MM.1S (cell line): ENCODE measurements around the gene CREG1.

Experiments used
- DNase-seq: peaks from one replicate; pipeline ENCODE4 v3.0.0-alpha.2; 2015
- H2AFZ ChIP-seq: fragments of 300-600 bp; sonication (generic); 2 replicates; pipeline ENCODE4 v1.6.0; 2016; ENCODE audit warnings: antibody characterized with exemption, low read length
- H3F3A ChIP-seq: fragments of 300-600 bp; sonication (generic); 2 replicates; pipeline ENCODE4 v1.6.1; 2016; ENCODE audit warnings: mild to moderate bottlenecking, antibody characterized with exemption, low read length, moderate library complexity, mixed read lengths; ENCODE audit not compliant: insufficient read depth
- H3K27ac ChIP-seq: fragments of 300-600 bp; sonication (generic); 2 replicates; pipeline ENCODE4 v1.5.1; 2016; ENCODE audit warnings: mild to moderate bottlenecking, low read length
- H3K27me3 ChIP-seq: fragments of 300-600 bp; sonication (generic); replicated peaks from 2 replicates; pipeline ENCODE4 v1.6.0; 2016; ENCODE audit warnings: low read length; ENCODE audit not compliant: insufficient read depth
- H3K36me3 ChIP-seq: fragments of 300-600 bp; sonication (generic); replicated peaks from 2 replicates; pipeline ENCODE4 v1.6.1; 2016; ENCODE audit warnings: mild to moderate bottlenecking, low read length, mixed read lengths; ENCODE audit not compliant: insufficient read depth
- H3K4me1 ChIP-seq: fragments of 300-600 bp; sonication (generic); 2 replicates; pipeline ENCODE4 v1.6.1; 2016; ENCODE audit warnings: low read length, mixed read lengths
- H3K4me2 ChIP-seq: fragments of 300-600 bp; sonication (generic); 2 replicates; pipeline ENCODE4 v1.6.0; 2016; ENCODE audit warnings: low read depth, low read length
- H3K4me3 ChIP-seq: fragments of 300-600 bp; sonication (generic); 2 replicates; pipeline ENCODE4 v1.5.1; 2016; ENCODE audit warnings: low read length, mixed read lengths
- H3K79me2 ChIP-seq: fragments of 300-600 bp; sonication (generic); 2 replicates; pipeline ENCODE4 v1.6.1; 2016; ENCODE audit warnings: mixed run types, low read length, mixed read lengths
- H3K9ac ChIP-seq: fragments of 300-600 bp; sonication (generic); 2 replicates; pipeline ENCODE4 v1.6.1; 2016; ENCODE audit warnings: low read length, mixed read lengths
- H3K9me2 ChIP-seq: fragments of 300-600 bp; sonication (generic); replicated peaks from 2 replicates; pipeline ENCODE4 v1.6.1; 2016; ENCODE audit warnings: mild to moderate bottlenecking, low read length, mixed read lengths; ENCODE audit not compliant: insufficient read depth
- H3K9me3 ChIP-seq: fragments of 300-600 bp; sonication (generic); replicated peaks from 2 replicates; pipeline ENCODE4 v1.6.1; 2016; ENCODE audit warnings: mild to moderate bottlenecking, low read length, mixed read lengths; ENCODE audit not compliant: insufficient read depth
- H4K20me1 ChIP-seq: fragments of 300-600 bp; sonication (generic); 2 replicates; pipeline ENCODE4 v1.6.1; 2016; ENCODE audit warnings: mild to moderate bottlenecking, low read length, moderate library complexity, mixed read lengths; ENCODE audit not compliant: insufficient read depth
- CTCF ChIP-seq: fragments of 300-600 bp; sonication (generic); IDR thresholded peaks from 2 replicates; pipeline ENCODE4 v1.5.1; 2016; ENCODE audit warnings: antibody characterized with exemption, low read length, mixed read lengths
- EZH2 ChIP-seq: fragments of 300-600 bp; sonication (generic); optimal IDR thresholded peaks from 2 replicates; pipeline ENCODE3; 2017; ENCODE audit warnings: low read depth, mild to moderate bottlenecking, antibody characterized with exemption, low read length, mixed read lengths
- EZH2phosphoT487 ChIP-seq: fragments of 300-600 bp; sonication (generic); IDR thresholded peaks from 2 replicates; pipeline ENCODE4 v1.6.1; 2018; ENCODE audit warnings: antibody characterized with exemption, low read length

CREG1 gene

DNA sequence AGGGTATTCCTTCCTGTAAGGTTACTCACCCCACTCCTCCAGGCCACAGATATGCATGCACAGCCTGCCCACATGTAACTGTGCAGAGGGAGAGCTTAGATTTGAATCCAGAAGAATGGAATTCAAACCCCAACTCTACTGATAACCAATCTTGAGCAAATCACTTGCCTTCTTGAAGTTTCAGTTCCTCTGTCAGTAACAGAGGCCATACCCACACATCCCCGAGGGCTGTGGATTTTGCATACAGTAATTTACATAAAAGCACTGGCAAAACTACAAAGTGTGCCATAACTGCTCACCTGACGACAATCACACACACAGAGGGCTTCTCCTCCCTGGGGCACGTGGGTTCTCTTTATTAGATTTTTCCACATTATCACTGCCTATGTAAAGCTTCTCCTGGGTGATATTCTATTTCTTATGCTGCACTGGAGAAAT, 53.9 kb downstream of the CREG1 start:
- Histone ChIP-seq H3K4me1 (peaks cover 22% of the 10 kb centered on the region), H3K9me3 (no peaks in the 10 kb centered on the region), H3K9me2 (no peaks in the 10 kb centered on the region), H3K36me3 (no peaks in the 10 kb centered on the region), H3K79me2 (no peaks in the 10 kb centered on the region), H3K4me3 (no peak overlapping the region; the same call in 1 of the 2 replicates), H3K4me2 (peak overlapping the region; percentile 56), H3K27ac (peak overlapping the region; percentile 37; the same call in 1 of the 2 replicates), H4K20me1 (no peaks in the 10 kb centered on the region), H3K27me3 (no peaks in the 10 kb centered on the region), H3K9ac (peak overlapping the region; percentile 1; the same call in 1 of the 2 replicates), H2AFZ (peak overlapping the region; percentile 4; the same call in 1 of the 2 replicates), H3F3A (peaks cover 18% of the 10 kb centered on the region)
- TF ChIP-seq EZH2phosphoT487 (no peak), CTCF (no peak), EZH2 (no peak)
- peak; percentile 87 for DNase-seq

DNA sequence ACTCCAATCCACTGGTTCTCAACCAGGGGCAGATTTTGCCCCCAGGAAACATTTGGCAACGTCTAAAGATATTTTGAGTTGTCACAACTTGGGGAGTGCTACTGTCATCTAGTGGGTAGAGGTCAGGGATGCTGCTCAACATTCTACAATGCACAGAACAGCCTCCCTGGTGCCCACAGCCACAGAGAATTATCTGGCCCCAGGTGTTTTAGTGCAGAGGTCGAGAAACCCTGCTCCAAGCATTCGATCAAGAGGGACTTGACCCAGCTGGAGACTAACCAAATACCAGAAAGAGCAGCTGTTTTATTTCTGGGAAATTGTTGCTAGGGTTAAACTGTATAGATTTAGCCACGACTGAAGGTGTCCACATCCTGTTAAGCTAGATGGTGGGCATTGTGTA, 54.5 kb downstream of the CREG1 start:
- Histone ChIP-seq H3K36me3 (no peaks in the 10 kb centered on the region), H3K27ac (peak overlapping the region; percentile 37; the same call in 1 of the 2 replicates), H3K9me2 (no peaks in the 10 kb centered on the region), H3K4me1 (peaks cover 22% of the 10 kb centered on the region), H3K9me3 (no peaks in the 10 kb centered on the region), H2AFZ (peak overlapping the region; percentile 4; the same call in 1 of the 2 replicates), H3K79me2 (no peaks in the 10 kb centered on the region), H3K9ac (no peak overlapping the region), H4K20me1 (no peaks in the 10 kb centered on the region), H3K4me3 (no peak overlapping the region), H3F3A (peaks cover 18% of the 10 kb centered on the region), H3K27me3 (no peaks in the 10 kb centered on the region), H3K4me2 (peak overlapping the region; percentile 56)
- TF ChIP-seq CTCF (peak; percentile 24; the same call in 1 of the 2 replicates), EZH2phosphoT487 (no peak)
- peak; percentile 30 for DNase-seq

GRCh38 chr1:167496797-167497619, 56.6 kb downstream of the CREG1 start:
- Histone ChIP-seq H3K9ac (no peak overlapping the region), H3F3A (peaks cover 18% of the 10 kb centered on the region), H3K9me3 (no peaks in the 10 kb centered on the region), H3K4me2 (no peak overlapping the region), H3K79me2 (no peaks in the 10 kb centered on the region), H3K36me3 (no peaks in the 10 kb centered on the region), H4K20me1 (no peaks in the 10 kb centered on the region), H3K9me2 (no peaks in the 10 kb centered on the region), H3K4me3 (no peak overlapping the region), H3K27ac (no peak overlapping the region), H3K27me3 (no peaks in the 10 kb centered on the region), H2AFZ (no peak overlapping the region), H3K4me1 (peaks cover 34% of the 10 kb centered on the region)
- DNase-seq: no peak
- no peak for TF ChIP-seq EZH2phosphoT487
- no peak for TF ChIP-seq EZH2
- no peak for TF ChIP-seq CTCF
